HCT116 (cell line): Measurements from ENCODE around the gene NF2. TPM values are rescaled to one million over a fixed set of nuclear protein-coding genes. Genes with fewer than 3 reads are reported as not detected.

Source experiments
- ATAC-seq: fragments of 200-7000 bp; cut with Tn5 transposase; 2 replicates; pipeline ENCODE4 v1.9.1; 2020; ENCODE audit warnings: mild to moderate bottlenecking, moderate library complexity
- BruUV-seq: library from RNA; stranded (reverse); fragments of 400-500 nt; replicated peaks from 2 replicates; lab custom pipeline; 2021; lab: Mats Ljungman, UMichigan
- CTCF ChIA-PET: fragments of 300-600 bp; sonication (Branson Sonifier 250); formaldehyde crosslinking; loops from one replicate; lab custom pipeline; 2021; ENCODE audit warnings: antibody characterized with exemption; lab: Charles Lee
- POLR2A ChIA-PET: fragments of 300-600, 350-600 bp; sonication (Branson Sonifier 250); formaldehyde crosslinking; loops from one replicate; lab custom pipeline; 2021; ENCODE audit warnings: antibody characterized with exemption; lab: Charles Lee
- RAD21 ChIA-PET, 2 experiments: fragments of 300-600 bp; sonication (Branson Sonifier 250); formaldehyde crosslinking; loops; one replicate each; lab custom pipeline; 2023; ENCODE audit warnings: low total read pairs in 2 of 2; ENCODE audit not compliant: uncharacterized antibody in 2 of 2, unreplicated experiment in 2 of 2, low non-redundant PET in 1 of 2; lab: Charles Lee
- DNase-seq: peaks from one replicate; pipeline ENCODE4 v3.0.0-alpha.2; 2010; ENCODE audit warnings: low read depth, low spot score
- H2AFZ ChIP-seq: fragments of 200-600 bp; shearing (Covaris generic), sonication (generic); 2 replicates; pipeline ENCODE4 v1.6.1; 2017; ENCODE audit warnings: low read depth, mixed run types, mixed read lengths, antibody characterized with exemption, low read length; ENCODE audit not compliant: poor library complexity, severe bottlenecking
- H3K27ac ChIP-seq: 2 replicates; pipeline ENCODE4 v1.5.1; 2012; ENCODE audit warnings: low read depth, low read length
- H3K27me3 ChIP-seq: fragments of 200-600 bp; sonication (generic); 2 replicates; pipeline ENCODE4 v1.6.1; 2016; ENCODE audit warnings: mixed run types, low read length, mixed read lengths; ENCODE audit not compliant: insufficient read depth
- H3K36me3 ChIP-seq, 2 experiments: fragments of 200-500 bp in 1 of 2; fragments of 200-600 bp in 1 of 2; sonication (Bioruptor generic) in 1 of 2; sonication (generic) in 1 of 2; 2 replicates each; pipeline versions ENCODE4 v1.5.1 to v1.6.1; 2014 to 2016; ENCODE audit warnings: low read length in 2 of 2, inconsistent platforms in 1 of 2, mixed read lengths in 1 of 2, mixed run types in 1 of 2; ENCODE audit not compliant: insufficient read depth in 2 of 2, control insufficient read depth in 1 of 2
- H3K4me1 ChIP-seq, 2 experiments: fragments of 200-600 bp in 1 of 2; sonication (generic) in 1 of 2; 2 replicates each; pipeline versions ENCODE4 v1.5.1 to v1.6.1; 2012 to 2017; ENCODE audit warnings: low read length in 2 of 2, inconsistent platforms in 1 of 2, mild to moderate bottlenecking in 1 of 2, mixed read lengths in 1 of 2, mixed run types in 1 of 2, moderate library complexity in 1 of 2; ENCODE audit not compliant: insufficient read depth in 2 of 2, control insufficient read depth in 1 of 2
- H3K4me2 ChIP-seq: fragments of 200-600 bp; sonication (generic); 2 replicates; pipeline ENCODE4 v1.6.1; 2017; ENCODE audit warnings: mixed run types, low read length, mixed read lengths
- H3K4me3 ChIP-seq, 2 experiments: fragments of 200-600 bp in 1 of 2; sonication (generic) in 1 of 2; replicated peaks in 1 of 2; 2 replicates each; pipeline ENCODE4 v1.5.1; 2011 to 2016; ENCODE audit warnings: low read length in 2 of 2, control low read depth in 1 of 2, low read depth in 1 of 2, mild to moderate bottlenecking in 1 of 2, mixed read lengths in 1 of 2, mixed run types in 1 of 2
- H3K79me2 ChIP-seq: fragments of 200-600 bp; sonication (generic); 2 replicates; pipeline ENCODE4 v1.6.1; 2017; ENCODE audit warnings: mild to moderate bottlenecking, mixed run types, low read length, moderate library complexity, mixed read lengths; ENCODE audit not compliant: insufficient read depth
- H3K9ac ChIP-seq: fragments of 200-600 bp; sonication (generic); 2 replicates; pipeline ENCODE4 v1.6.1; 2016; ENCODE audit warnings: low read length, mixed read lengths
- H3K9me2 ChIP-seq: fragments of 200-600 bp; sonication (generic), shearing (Covaris generic); 2 replicates; pipeline ENCODE4 v1.6.1; 2017; ENCODE audit warnings: mixed run types, mild to moderate bottlenecking, moderate library complexity; ENCODE audit not compliant: insufficient read depth
- H3K9me3 ChIP-seq, 2 experiments: fragments of 200-500 bp in 1 of 2; fragments of 200-600 bp in 1 of 2; sonication (Bioruptor generic) in 1 of 2; sonication (generic) in 1 of 2; 2 replicates each; pipeline ENCODE4 v1.6.1; 2014 to 2017; ENCODE audit warnings: low read length in 2 of 2, mixed read lengths in 2 of 2, inconsistent platforms in 1 of 2, low read depth in 1 of 2, mild to moderate bottlenecking in 1 of 2, mixed run types in 1 of 2, moderate library complexity in 1 of 2; ENCODE audit not compliant: control insufficient read depth in 1 of 2, insufficient read depth in 1 of 2
- H4K20me1 ChIP-seq: fragments of 200-600 bp; sonication (generic), shearing (Covaris generic); 2 replicates; pipeline ENCODE4 v1.6.1; 2017; ENCODE audit warnings: mixed run types, mild to moderate bottlenecking, moderate library complexity; ENCODE audit not compliant: insufficient read depth
- ATF3 ChIP-seq: IDR thresholded peaks from 2 replicates; pipeline ENCODE4 v1.6.1; 2012
- CBX3 ChIP-seq: IDR thresholded peaks from 2 replicates; pipeline ENCODE4 v1.6.1; 2012; ENCODE audit warnings: low read depth
- EGR1 ChIP-seq: IDR thresholded peaks from 2 replicates; pipeline ENCODE4 v1.6.1; 2012; ENCODE audit warnings: low read depth
- EZH2 ChIP-seq: fragments of 200-600 bp; sonication (generic); IDR thresholded peaks from 2 replicates; pipeline ENCODE4 v1.6.1; 2017; ENCODE audit warnings: antibody characterized with exemption, mixed run types
- SP1 ChIP-seq: IDR thresholded peaks from 2 replicates; pipeline ENCODE4 v1.6.1; 2012; ENCODE audit warnings: low read depth
- ZBTB33 ChIP-seq: IDR thresholded peaks from 2 replicates; pipeline ENCODE4 v1.6.1; 2011; ENCODE audit warnings: mild to moderate bottlenecking, low read length, moderate library complexity; ENCODE audit not compliant: insufficient replicate concordance; ENCODE audit errors: extremely low read depth
- intact Hi-C: fragments of 100-400 bp; cut with micrococcal nuclease; formaldehyde crosslinking; loops from 2 replicates; pipeline ENCODE4 v1.10.0; 2022
- total RNA-seq: library from RNA; stranded (reverse); gene quantifications from one replicate; pipeline ENCODE4 v1.2.1, GENCODE V29; 2021; ENCODE audit not compliant: unreplicated experiment
- TF ChIP-seq, protein P1 (sequence below): IDR thresholded peaks from 2 replicates; pipeline ENCODE4 v1.6.1; 2012
- TF ChIP-seq, protein P2 (sequence below), 3 experiments: fragments of 200-600 bp in 1 of 3; sonication (generic) in 1 of 3; IDR thresholded peaks in 2 of 3; conservative IDR thresholded peaks in 1 of 3; 2 replicates each; pipeline ENCODE4 v1.5.1; 2012 to 2017; ENCODE audit warnings: low read depth in 2 of 3, low read length in 2 of 3, antibody characterized with exemption in 1 of 3, borderline replicate concordance in 1 of 3, control low read depth in 1 of 3, mild to moderate bottlenecking in 1 of 3, mixed read lengths in 1 of 3, mixed run types in 1 of 3, moderate library complexity in 1 of 3; ENCODE audit not compliant: insufficient read depth in 1 of 3

Gene NF2
- total RNA-seq, 1 experiment from 2014 or later, result 70.2 TPM

DNA sequence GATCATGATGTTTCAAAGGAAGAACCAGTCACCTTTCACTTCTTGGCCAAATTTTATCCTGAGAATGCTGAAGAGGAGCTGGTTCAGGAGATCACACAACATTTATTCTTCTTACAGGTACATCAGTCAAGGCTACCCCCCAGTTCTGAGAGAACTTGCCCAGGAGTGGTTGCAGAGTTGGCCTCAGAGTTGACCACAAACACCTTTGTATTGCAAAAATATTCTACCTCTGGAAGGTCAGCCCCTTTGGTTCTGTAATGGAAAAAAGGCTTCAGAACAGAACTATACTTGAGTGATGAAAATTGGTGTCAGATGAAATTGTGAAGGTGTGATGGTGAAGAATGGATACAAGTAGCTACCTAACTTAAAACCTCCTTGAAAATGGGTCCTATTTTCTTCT lies 35.7 kb downstream of the NF2 start:
- POLR2A ChIA-PET, result no interaction called here
- no TSS peak for BruUV-seq
- H3K79me2 ChIP-seq, result peaks cover 50% of the 10 kb centered on the region

More for the DNA sequence above, 35.7 kb downstream of the NF2 start:
- no peaks in the 10 kb centered on the region for H3K9me2 ChIP-seq
- no peaks in the 10 kb centered on the region for H3K27me3 ChIP-seq
- ATAC-seq (no peak), DNase-seq (no peak)
- H3K9me3 ChIP-seq, result no peaks in the 10 kb centered on the region
- CTCF ChIA-PET, result interaction anchor here (1.0 to 1.1 kb wide), 2 partner anchors 51 to 449 kb away, joined by 3 read pairs; no protein-coding TSS in a partner anchor
- peaks cover 0 to 17% of the 10 kb centered on the region in 2 experiments; a peak in 1 of 4 replicates for H3K36me3 ChIP-seq
- H2AFZ ChIP-seq, result no peak overlapping the region
- H3K9ac ChIP-seq, result no peak overlapping the region
- no peak overlapping the region for H3K27ac ChIP-seq
- H4K20me1 ChIP-seq, result no peaks in the 10 kb centered on the region
- H3K4me1 ChIP-seq, result peaks cover 0 to 3% of the 10 kb centered on the region in 2 experiments; a peak in 1 of 4 replicates
- intact Hi-C loops, result no loop called here
- RAD21 ChIA-PET, result no interaction called here
- H3K4me3 ChIP-seq, result no peak overlapping the region
- no peak overlapping the region for H3K4me2 ChIP-seq
- TF ChIP-seq ZBTB33 (no peak), SP1 (no peak), CBX3 (no peak), EZH2 (no peak), ATF3 (no peak), EGR1 (no peak)
- TF ChIP-seq, protein P1, sequence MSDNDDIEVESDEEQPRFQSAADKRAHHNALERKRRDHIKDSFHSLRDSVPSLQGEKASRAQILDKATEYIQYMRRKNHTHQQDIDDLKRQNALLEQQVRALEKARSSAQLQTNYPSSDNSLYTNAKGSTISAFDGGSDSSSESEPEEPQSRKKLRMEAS, result no peak
- TF ChIP-seq, protein P2, sequence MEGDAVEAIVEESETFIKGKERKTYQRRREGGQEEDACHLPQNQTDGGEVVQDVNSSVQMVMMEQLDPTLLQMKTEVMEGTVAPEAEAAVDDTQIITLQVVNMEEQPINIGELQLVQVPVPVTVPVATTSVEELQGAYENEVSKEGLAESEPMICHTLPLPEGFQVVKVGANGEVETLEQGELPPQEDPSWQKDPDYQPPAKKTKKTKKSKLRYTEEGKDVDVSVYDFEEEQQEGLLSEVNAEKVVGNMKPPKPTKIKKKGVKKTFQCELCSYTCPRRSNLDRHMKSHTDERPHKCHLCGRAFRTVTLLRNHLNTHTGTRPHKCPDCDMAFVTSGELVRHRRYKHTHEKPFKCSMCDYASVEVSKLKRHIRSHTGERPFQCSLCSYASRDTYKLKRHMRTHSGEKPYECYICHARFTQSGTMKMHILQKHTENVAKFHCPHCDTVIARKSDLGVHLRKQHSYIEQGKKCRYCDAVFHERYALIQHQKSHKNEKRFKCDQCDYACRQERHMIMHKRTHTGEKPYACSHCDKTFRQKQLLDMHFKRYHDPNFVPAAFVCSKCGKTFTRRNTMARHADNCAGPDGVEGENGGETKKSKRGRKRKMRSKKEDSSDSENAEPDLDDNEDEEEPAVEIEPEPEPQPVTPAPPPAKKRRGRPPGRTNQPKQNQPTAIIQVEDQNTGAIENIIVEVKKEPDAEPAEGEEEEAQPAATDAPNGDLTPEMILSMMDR (IDR thresholded peaks at IDR 0.05 in 2 of 3, conservative IDR thresholded peaks at IDR 0.05 in 1 of 3; ENCODE audit: borderline replicate concordance in 1 of 3, insufficient read depth in 1 of 3, low read depth in 2 of 3, low read length in 2 of 3), result no peak
